Left lobe of liver (tissue), 2 donors: ENCODE data around the gene GRB2. TPM values are rescaled to one million over a fixed set of nuclear protein-coding genes. Genes with fewer than 3 reads are reported as not detected.
"Not testable (repeated sequence)": the region's sequence is repeated elsewhere in the genome, so short reads cannot be mapped to it uniquely, and the experiment has no call there.

Experiments
- ATAC-seq: fragments of 200-7000 bp; cut with Tn5 transposase; one replicate; pipeline ENCODE4 v1.9.1; 2020; ENCODE audit warnings: mild to moderate bottlenecking, moderate library complexity
- DNase-seq: peaks from one replicate; pipeline ENCODE4 v3.0.0-alpha.2; 2020; ENCODE audit warnings: low spot score
- total RNA-seq: library from RNA; stranded (reverse); gene quantifications from one replicate; pipeline ENCODE4 v1.2.1, GENCODE V29; 2021
- donor health status: DM: no; HTN: no; CAD: no; lungs with moderate emphysema.
- donor health status: DM: no; HTN: yes; CAD: no.

The GRB2 gene
- total RNA-seq, 1 donor from 2014 or later: 45.8 TPM

- DNase-seq (peak; percentile 72), ATAC-seq (peak; percentile 55)
These were observed 115.6 kb downstream of the GRB2 start for GRCh38 chr17:75289832-75290337.

- DNase-seq: peak; percentile 99
- ATAC-seq: peak; percentile 94
These were observed 116.2 kb downstream of the GRB2 start, which contains the start of gene SLC25A19 for GRCh38 chr17:75289115-75289831. TSS of gene SLC25A19 (minus strand) at chr17:75289433. CDS start at chr17:75286764, 2,669 bp downstream.

GRCh38 chr17:75288770-75289114, 116.7 kb downstream of the GRB2 start:
- DNase-seq (no peak), ATAC-seq (peak; percentile 67)

GRCh38 chr17:75288359-75288758, 117.1 kb downstream of the GRB2 start:
- ATAC-seq: no peak
- DNase-seq: no peak

- no peak for ATAC-seq
These were observed 118.3 kb downstream of the GRB2 start for GRCh38 chr17:75287221-75287620.

GRCh38 chr17:75285123-75285522, 120.4 kb downstream of the GRB2 start:
- ATAC-seq (no peak), DNase-seq (no peak)

More at GRCh38 chr17:75287221-75287620, 118.3 kb downstream of the GRB2 start:
- no peak for DNase-seq

GRCh38 chr17:75280189-75280588, 125.3 kb downstream of the GRB2 start:
- ATAC-seq, DNase-seq: not testable (repeated sequence)

GRCh38 chr17:75277664-75278071, 127.8 kb downstream of the GRB2 start:
- ATAC-seq: no peak
- DNase-seq: no peak

- ATAC-seq (no peak), DNase-seq (no peak)
These were observed 131.3 kb downstream of the GRB2 start for GRCh38 chr17:75273977-75274708.

GRCh38 chr17:75272848-75273184, 132.7 kb downstream of the GRB2 start:
- DNase-seq: no peak
- ATAC-seq: no peak

GRCh38 chr17:75271955-75272847, 133.3 kb downstream of the GRB2 start:
- no peak for ATAC-seq
- DNase-seq: peak; percentile 51

- peak; percentile 88 for ATAC-seq
- peak; percentile 83 for DNase-seq
These were observed 134.1 kb downstream of the GRB2 start for GRCh38 chr17:75271233-75271954.

- no peak for ATAC-seq
These were observed 134.6 kb downstream of the GRB2 start, which contains the start of gene MIF4GD for GRCh38 chr17:75270966-75271232. TSS of gene MIF4GD (minus strand) at chr17:75271231. CDS start at chr17:75270195, 1,036 bp downstream.

GRCh38 chr17:75270218-75270965, 135.1 kb downstream of the GRB2 start:
- DNase-seq (peak; percentile 76), ATAC-seq (peak; percentile 61)

More at GRCh38 chr17:75270966-75271232, 134.6 kb downstream of the GRB2 start, which contains the start of gene MIF4GD:
- DNase-seq: no peak

GRCh38 chr17:75269844-75270217, 135.6 kb downstream of the GRB2 start:
- ATAC-seq: no peak

More at GRCh38 chr17:75269844-75270217, 135.6 kb downstream of the GRB2 start:
- no peak for DNase-seq

Other genes with a start within 250 kb of the GRB2 start
- gene SUMO2, start 222.7 kb downstream of the GRB2 start, total RNA-seq: 94.9 TPM
- 33.8 TPM for gene NUP85, start 200.0 kb downstream of the GRB2 start, total RNA-seq
- 17.9 TPM for gene GGA3, start 144.1 kb downstream of the GRB2 start, total RNA-seq
- 36.1 TPM for gene MRPS7, start 143.8 kb downstream of the GRB2 start, total RNA-seq
- gene MIF4GD, start 134.4 kb downstream of the GRB2 start, total RNA-seq: 7.7 TPM
- gene SLC25A19, start 116.2 kb downstream of the GRB2 start, total RNA-seq: 3.6 TPM
- 43.5 TPM for gene TMEM94, start 51.0 kb upstream of the GRB2 start, total RNA-seq
- 26.4 TPM for gene CASKIN2, start 109.9 kb upstream of the GRB2 start, total RNA-seq
- gene TSEN54, start 110.8 kb upstream of the GRB2 start, total RNA-seq: 15.9 TPM
- gene LLGL2, start 120.0 kb upstream of the GRB2 start, total RNA-seq: 90.6 TPM
- 34.2 TPM for gene MYO15B, start 182.1 kb upstream of the GRB2 start, total RNA-seq
- 0.13 TPM for gene SMIM5, start 227.8 kb upstream of the GRB2 start, total RNA-seq